Hepatocyte (in vitro differentiated cells): ENCODE data around the gene UTP11. TPM values are rescaled to one million over a fixed set of nuclear protein-coding genes. Genes with fewer than 3 reads are reported as not detected.

Source experiments
- DNase-seq: peaks from one replicate; pipeline ENCODE4 v3.0.0-alpha.2; 2016; ENCODE audit warnings: low spot score
- H2AFZ ChIP-seq: fragments of 200-600 bp; sonication (generic); 2 replicates; pipeline ENCODE4 v1.6.0; 2016; ENCODE audit warnings: antibody characterized with exemption, mild to moderate bottlenecking
- H3K27ac ChIP-seq: fragments of 200-600 bp; sonication (generic); 2 replicates; pipeline ENCODE4 v1.5.1; 2016; ENCODE audit warnings: mild to moderate bottlenecking
- H3K27me3 ChIP-seq: fragments of 200-600 bp; sonication (generic); 2 replicates; pipeline ENCODE4 v1.6.1; 2016
- H3K36me3 ChIP-seq: fragments of 200-600 bp; sonication (generic); replicated peaks from 2 replicates; pipeline ENCODE4 v1.5.1; 2016; ENCODE audit warnings: low read depth; ENCODE audit not compliant: insufficient read depth
- H3K4me1 ChIP-seq: fragments of 200-600 bp; sonication (generic); 2 replicates; pipeline ENCODE4 v1.5.1; 2016; ENCODE audit warnings: mild to moderate bottlenecking, moderate library complexity; ENCODE audit not compliant: insufficient read depth
- H3K4me2 ChIP-seq: fragments of 200-600 bp; sonication (generic); 2 replicates; pipeline ENCODE4 v1.6.0; 2016
- H3K4me3 ChIP-seq: fragments of 200-600 bp; sonication (generic); 2 replicates; pipeline ENCODE4 v1.5.1; 2016; ENCODE audit warnings: mild to moderate bottlenecking
- H3K79me2 ChIP-seq: fragments of 200-600 bp; sonication (generic); 2 replicates; pipeline ENCODE4 v1.6.0; 2017; ENCODE audit warnings: mild to moderate bottlenecking
- H3K9me2 ChIP-seq: fragments of 200-600 bp; sonication (generic); replicated peaks from 2 replicates; pipeline ENCODE4 v1.6.0; 2017; ENCODE audit warnings: mild to moderate bottlenecking; ENCODE audit not compliant: insufficient read depth
- H3K9me3 ChIP-seq: fragments of 200-600 bp; sonication (generic); 2 replicates; pipeline ENCODE4 v1.5.1; 2016; ENCODE audit warnings: low read depth, mild to moderate bottlenecking
- H4K20me1 ChIP-seq: fragments of 200-600 bp; sonication (generic); 2 replicates; pipeline ENCODE4 v1.6.0; 2016; ENCODE audit warnings: mild to moderate bottlenecking; ENCODE audit not compliant: insufficient read depth, poor library complexity, severe bottlenecking
- EZH2 ChIP-seq: fragments of 200-600 bp; sonication (generic); IDR thresholded peaks from 2 replicates; pipeline ENCODE4 v1.6.1; 2016; ENCODE audit warnings: antibody characterized with exemption, mild to moderate bottlenecking, borderline replicate concordance
- EZH2phosphoT487 ChIP-seq: fragments of 200-600 bp; sonication (generic); IDR thresholded peaks from one replicate; pipeline ENCODE4 v1.6.1; 2018; ENCODE audit warnings: antibody characterized with exemption, mild to moderate bottlenecking, low read depth, moderate library complexity; ENCODE audit not compliant: unreplicated experiment, severe bottlenecking
- WGBS: methylation state at CpG from one replicate; pipeline ENCODE4 v1.1.6; 2016; ENCODE audit warnings: low lambda C conversion rate; ENCODE audit errors: missing lambda C conversion rate; 5-methylcytosine and 5-hydroxymethylcytosine counted together
- polyA plus RNA-seq: library from polyadenylated mRNA; unstranded; fragments of >200 nt; fragmentation: Nextera tagmentation; extraction: Ambion mirVana; gene quantifications from 2 replicates; pipeline ENCODE4 v1.2.1, GENCODE V29; 2016
- total RNA-seq: library from RNA; depleted of rRNA; stranded (reverse); fragments of >200 nt; gene quantifications from 2 replicates; pipeline ENCODE4 v1.2.3, GENCODE V29; 2014
- TF ChIP-seq, protein P1 (sequence below): fragments of 200-600 bp; sonication (generic); IDR thresholded peaks from 2 replicates; pipeline ENCODE4 v1.5.1; 2016; ENCODE audit warnings: antibody characterized with exemption, mild to moderate bottlenecking; ENCODE audit not compliant: poor library complexity

UTP11 gene
- total and polyA plus RNA-seq, 2 experiments from 2014 or later: 36.2 to 39.2 TPM

GRCh38 chr1:38009841-38010180 is 2.7 kb upstream of the UTP11 start:
- peaks cover 4% of the 10 kb centered on the region for H4K20me1 ChIP-seq
- no peak overlapping the region for H3K4me2 ChIP-seq
- H3K9me2 ChIP-seq: no peaks in the 10 kb centered on the region
- DNase-seq: no peak
- H2AFZ ChIP-seq: no peak overlapping the region
- peaks cover 15% of the 10 kb centered on the region for H3K4me1 ChIP-seq
- no peak overlapping the region for H3K4me3 ChIP-seq
- H3K9me3 ChIP-seq: no peaks in the 10 kb centered on the region
- TF ChIP-seq EZH2phosphoT487 (no peak), EZH2 (no peak)
- no peak overlapping the region for H3K27ac ChIP-seq
- no peaks in the 10 kb centered on the region for H3K36me3 ChIP-seq
- WGBS: 89% methylated on average over 6 of the region's 6 CpGs
- H3K79me2 ChIP-seq: peaks cover 20% of the 10 kb centered on the region
- H3K27me3 ChIP-seq: no peaks in the 10 kb centered on the region

GRCh38 chr1:38013227-38013622 is 691 bp downstream of the UTP11 start:
- TF ChIP-seq EZH2: no peak
- TF ChIP-seq, protein P1, sequence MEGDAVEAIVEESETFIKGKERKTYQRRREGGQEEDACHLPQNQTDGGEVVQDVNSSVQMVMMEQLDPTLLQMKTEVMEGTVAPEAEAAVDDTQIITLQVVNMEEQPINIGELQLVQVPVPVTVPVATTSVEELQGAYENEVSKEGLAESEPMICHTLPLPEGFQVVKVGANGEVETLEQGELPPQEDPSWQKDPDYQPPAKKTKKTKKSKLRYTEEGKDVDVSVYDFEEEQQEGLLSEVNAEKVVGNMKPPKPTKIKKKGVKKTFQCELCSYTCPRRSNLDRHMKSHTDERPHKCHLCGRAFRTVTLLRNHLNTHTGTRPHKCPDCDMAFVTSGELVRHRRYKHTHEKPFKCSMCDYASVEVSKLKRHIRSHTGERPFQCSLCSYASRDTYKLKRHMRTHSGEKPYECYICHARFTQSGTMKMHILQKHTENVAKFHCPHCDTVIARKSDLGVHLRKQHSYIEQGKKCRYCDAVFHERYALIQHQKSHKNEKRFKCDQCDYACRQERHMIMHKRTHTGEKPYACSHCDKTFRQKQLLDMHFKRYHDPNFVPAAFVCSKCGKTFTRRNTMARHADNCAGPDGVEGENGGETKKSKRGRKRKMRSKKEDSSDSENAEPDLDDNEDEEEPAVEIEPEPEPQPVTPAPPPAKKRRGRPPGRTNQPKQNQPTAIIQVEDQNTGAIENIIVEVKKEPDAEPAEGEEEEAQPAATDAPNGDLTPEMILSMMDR: no peak
- TF ChIP-seq EZH2phosphoT487: no peak
- DNase-seq: no peak
- H3K36me3 ChIP-seq: no peaks in the 10 kb centered on the region
- no peaks in the 10 kb centered on the region for H3K9me2 ChIP-seq
- H2AFZ ChIP-seq: peak overlapping the region; percentile 46
- H3K4me3 ChIP-seq: peak overlapping the region; percentile 34
- H3K27ac ChIP-seq: peak overlapping the region; percentile 95
- peak overlapping the region; percentile 78 for H3K4me2 ChIP-seq
- 22% methylated on average over 4 of the region's 4 CpGs for WGBS
- H3K79me2 ChIP-seq: peaks cover 51% of the 10 kb centered on the region
- H3K27me3 ChIP-seq: no peaks in the 10 kb centered on the region
- peaks cover 5% of the 10 kb centered on the region for H4K20me1 ChIP-seq
- peaks cover 11% of the 10 kb centered on the region for H3K4me1 ChIP-seq
- H3K9me3 ChIP-seq: no peaks in the 10 kb centered on the region

DNA sequence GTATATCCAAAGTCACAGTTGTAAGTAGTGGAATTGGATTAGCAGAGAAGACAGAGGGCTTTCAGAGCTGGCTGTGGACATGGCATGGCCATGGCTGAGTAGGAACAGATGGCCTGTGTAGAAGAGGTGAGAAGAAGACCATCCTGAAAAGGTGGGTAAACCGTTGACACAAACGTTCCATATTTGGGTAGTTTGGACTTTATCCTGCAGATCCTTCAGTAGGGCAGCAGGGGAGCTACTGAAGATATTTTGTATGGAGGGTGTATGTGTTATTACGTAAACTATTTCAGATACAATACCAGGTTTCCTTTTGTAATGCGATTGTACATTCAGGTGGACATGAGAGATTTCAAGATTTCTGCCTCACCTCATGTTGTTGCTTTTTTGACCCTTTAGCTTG is 1.6 kb downstream of the UTP11 start:
- Histone ChIP-seq H3K4me1 (peaks cover 11% of the 10 kb centered on the region), H3K4me2 (peak overlapping the region; percentile 78), H3K36me3 (no peaks in the 10 kb centered on the region), H2AFZ (no peak overlapping the region), H3K9me2 (no peaks in the 10 kb centered on the region), H3K9me3 (no peaks in the 10 kb centered on the region), H3K27ac (no peak overlapping the region), H3K79me2 (peaks cover 51% of the 10 kb centered on the region), H3K27me3 (no peaks in the 10 kb centered on the region), H4K20me1 (peaks cover 5% of the 10 kb centered on the region), H3K4me3 (no peak overlapping the region)
- TF ChIP-seq EZH2phosphoT487 (no peak), EZH2 (no peak)
- TF ChIP-seq, protein P1: no peak
- no peak for DNase-seq
- WGBS: 71% methylated on average over 4 of the region's 4 CpGs

GRCh38 chr1:38014724-38015424 is 2.3 kb downstream of the UTP11 start:
- Histone ChIP-seq H3K9me3 (no peaks in the 10 kb centered on the region), H3K9me2 (no peaks in the 10 kb centered on the region), H3K79me2 (peaks cover 51% of the 10 kb centered on the region), H3K27ac (no peak overlapping the region), H2AFZ (no peak overlapping the region), H3K27me3 (no peaks in the 10 kb centered on the region), H3K4me3 (no peak overlapping the region), H3K4me2 (peak overlapping the region; percentile 78), H3K4me1 (peaks cover 11% of the 10 kb centered on the region), H3K36me3 (no peaks in the 10 kb centered on the region), H4K20me1 (peaks cover 5% of the 10 kb centered on the region)
- no peak for DNase-seq
- 96% methylated on average over 11 of the region's 11 CpGs for WGBS
- no peak for TF ChIP-seq EZH2phosphoT487
- TF ChIP-seq, protein P1: no peak
